GM20431 (cell line): Measurements from ENCODE around the gene OR4A5.
"Not testable (repeated sequence)": the region's sequence is repeated elsewhere in the genome, so short reads cannot be mapped to it uniquely, and the experiment has no call there.

Experiments used
- in situ Hi-C: fragments of 300-500 bp; cut with MseI, MboI; formaldehyde crosslinking; loops from one replicate; pipeline ENCODE4 v1.15.0; 2020; ENCODE audit warnings: low sequenced_read_pairs; ENCODE audit not compliant: unreplicated experiment

OR4A5 gene, protein sequence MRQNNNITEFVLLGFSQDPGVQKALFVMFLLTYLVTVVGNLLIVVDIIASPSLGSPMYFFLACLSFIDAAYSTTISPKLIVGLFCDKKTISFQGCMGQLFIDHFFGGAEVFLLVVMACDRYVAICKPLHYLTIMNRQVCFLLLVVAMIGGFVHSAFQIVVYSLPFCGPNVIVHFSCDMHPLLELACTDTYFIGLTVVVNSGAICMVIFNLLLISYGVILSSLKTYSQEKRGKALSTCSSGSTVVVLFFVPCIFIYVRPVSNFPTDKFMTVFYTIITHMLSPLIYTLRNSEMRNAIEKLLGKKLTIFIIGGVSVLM

DNA sequence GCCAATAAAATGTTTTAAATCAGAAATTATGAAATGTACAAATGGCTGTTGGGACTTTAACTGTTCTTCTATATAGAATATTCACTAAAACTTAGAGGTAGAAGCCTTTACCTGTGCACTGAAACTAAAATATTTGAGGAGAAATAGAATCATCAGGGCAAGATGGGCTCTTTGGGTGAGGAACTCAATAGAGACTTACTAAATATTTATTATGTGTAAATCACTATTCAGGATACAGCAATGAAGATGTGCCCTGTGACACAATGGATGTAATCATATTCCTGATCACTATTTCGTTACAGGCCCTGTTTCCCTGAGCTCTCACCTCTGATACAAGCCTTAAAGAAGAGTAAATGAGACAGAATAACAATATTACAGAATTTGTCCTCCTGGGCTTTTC is at the start of gene OR4A5:
Gene OR4A5, plus strand, starts transcription at position 301 of the 400 bp plus-strand sequence. Its CDS starts 53 bp downstream, at position 354.
- in situ Hi-C loops, result not testable (repeated sequence)

DNA sequence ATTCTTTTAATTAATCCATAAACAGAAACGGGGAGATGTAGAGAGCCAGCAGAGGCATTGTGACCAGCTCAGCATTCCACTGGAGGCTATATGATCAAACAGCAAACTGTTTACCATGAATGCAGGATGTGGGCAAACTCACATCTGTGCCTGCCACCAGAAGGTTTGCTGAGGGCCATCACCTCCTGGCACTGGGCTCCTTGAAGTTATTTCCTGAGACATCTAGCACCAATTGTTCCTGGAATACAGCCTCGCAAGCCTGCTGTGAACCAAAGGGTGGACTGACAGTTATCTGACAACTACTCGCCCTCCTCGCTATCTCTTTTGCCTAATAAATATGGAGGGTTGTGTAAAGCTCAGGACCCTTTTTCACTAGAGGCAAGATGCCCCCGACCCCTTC is 13.5 kb downstream of the OR4A5 start:
- in situ Hi-C loops, result not testable (repeated sequence)
